H9 (cell line): ENCODE data around the gene IGF2R. TPM values are rescaled to one million over a fixed set of nuclear protein-coding genes. Genes with fewer than 3 reads are reported as not detected.

ENCODE experiments used
- DNase-seq: peaks from one replicate; pipeline ENCODE4 v3.0.0-alpha.2; 2017
- H2AFZ ChIP-seq: one replicate; pipeline ENCODE4 v1.6.1; 2013; ENCODE audit warnings: mild to moderate bottlenecking, low read length, control low read depth, moderate library complexity
- H2AK5ac ChIP-seq: 2 replicates; pipeline ENCODE4 v1.6.1; 2013; ENCODE audit warnings: low read length, control low read depth, mixed read lengths; ENCODE audit not compliant: insufficient read length
- H2BK120ac ChIP-seq: one replicate; pipeline ENCODE4 v1.6.1; 2013; ENCODE audit warnings: low read depth, mild to moderate bottlenecking, low read length, control low read depth, inconsistent platforms; ENCODE audit not compliant: poor library complexity, severe bottlenecking
- H2BK12ac ChIP-seq: 2 replicates; pipeline ENCODE4 v1.6.1; 2013; ENCODE audit warnings: low read length, control low read depth, mixed read lengths, low read depth; ENCODE audit not compliant: insufficient read length
- H2BK15ac ChIP-seq: 2 replicates; pipeline ENCODE4 v1.6.1; 2013; ENCODE audit warnings: low read depth, low read length, control low read depth
- H2BK20ac ChIP-seq: one replicate; pipeline ENCODE4 v1.6.1; 2013; ENCODE audit warnings: low read depth, mild to moderate bottlenecking, low read length, control low read depth, inconsistent platforms; ENCODE audit not compliant: poor library complexity, severe bottlenecking
- H2BK5ac ChIP-seq: 2 replicates; pipeline ENCODE4 v1.6.1; 2013; ENCODE audit warnings: low read length, control low read depth, mixed read lengths; ENCODE audit not compliant: insufficient read length
- H3K14ac ChIP-seq: 2 replicates; pipeline ENCODE4 v1.6.1; 2013; ENCODE audit warnings: low read length, control low read depth; ENCODE audit not compliant: insufficient read depth
- H3K18ac ChIP-seq: 2 replicates; pipeline ENCODE4 v1.6.1; 2013; ENCODE audit warnings: low read depth, mild to moderate bottlenecking, mixed read lengths, low read length, control low read depth; ENCODE audit not compliant: insufficient read length
- H3K23ac ChIP-seq: 2 replicates; pipeline ENCODE4 v1.6.1; 2013; ENCODE audit warnings: low read length, control low read depth, mixed read lengths, low read depth; ENCODE audit not compliant: insufficient read length
- H3K23me2 ChIP-seq: 2 replicates; pipeline ENCODE4 v1.6.1; 2013; ENCODE audit warnings: low read depth, mild to moderate bottlenecking, mixed read lengths, low read length, control low read depth; ENCODE audit not compliant: insufficient read length, poor library complexity, severe bottlenecking
- H3K27ac ChIP-seq: 2 replicates; pipeline ENCODE4 v1.5.1; 2013; ENCODE audit warnings: low read length, control low read depth, mixed read lengths, low read depth; ENCODE audit not compliant: insufficient read length
- H3K27me3 ChIP-seq: 2 replicates; pipeline ENCODE4 v1.6.1; 2013; ENCODE audit warnings: low read length, control low read depth, inconsistent platforms; ENCODE audit not compliant: insufficient read depth
- H3K4ac ChIP-seq: 2 replicates; pipeline ENCODE4 v1.6.1; 2013; ENCODE audit warnings: low read depth, mild to moderate bottlenecking, control low read depth, inconsistent platforms, low read length, moderate library complexity
- H3K4me1 ChIP-seq: 2 replicates; pipeline ENCODE4 v1.6.1; 2013; ENCODE audit warnings: low read length, control low read depth, inconsistent platforms; ENCODE audit not compliant: insufficient read depth
- H3K4me2 ChIP-seq: 2 replicates; pipeline ENCODE4 v1.6.1; 2013; ENCODE audit warnings: low read length, control low read depth, mixed read lengths; ENCODE audit not compliant: insufficient read length, insufficient read depth
- H3K56ac ChIP-seq: 2 replicates; pipeline ENCODE4 v1.6.1; 2013; ENCODE audit warnings: low read depth, mild to moderate bottlenecking, mixed read lengths, low read length, control low read depth; ENCODE audit not compliant: insufficient read length
- H3K79me1 ChIP-seq: 2 replicates; pipeline ENCODE4 v1.6.1; 2013; ENCODE audit warnings: low read depth, mild to moderate bottlenecking, moderate library complexity, low read length, control low read depth, inconsistent platforms; ENCODE audit not compliant: insufficient read depth, poor library complexity, severe bottlenecking
- H3K79me2 ChIP-seq: 2 replicates; pipeline ENCODE4 v1.6.1; 2013; ENCODE audit warnings: low read length, control low read depth, inconsistent platforms; ENCODE audit not compliant: insufficient read depth
- H3K9ac ChIP-seq: 2 replicates; pipeline ENCODE4 v1.6.1; 2013; ENCODE audit warnings: low read length, control low read depth, mixed read lengths; ENCODE audit not compliant: insufficient read length; ENCODE audit errors: extremely low read depth
- H3K9me3 ChIP-seq: one replicate; pipeline ENCODE4 v1.6.1; 2013; ENCODE audit warnings: low read depth, low read length, inconsistent platforms; ENCODE audit not compliant: control insufficient read depth
- H3T11ph ChIP-seq: one replicate; pipeline ENCODE4 v1.6.1; 2013; ENCODE audit warnings: mild to moderate bottlenecking, low read length, control low read depth, inconsistent platforms
- H4K20me1 ChIP-seq: one replicate; pipeline ENCODE4 v1.6.1; 2013; ENCODE audit not compliant: control insufficient read depth, insufficient read length, insufficient read depth
- H4K5ac ChIP-seq: 2 replicates; pipeline ENCODE4 v1.6.1; 2013; ENCODE audit warnings: low read depth, mild to moderate bottlenecking, mixed read lengths, low read length, control low read depth; ENCODE audit not compliant: insufficient read length
- H4K8ac ChIP-seq: replicated peaks from 2 replicates; pipeline ENCODE4 v1.6.1; 2013; ENCODE audit warnings: low read length, control low read depth, mixed read lengths, low read depth; ENCODE audit not compliant: insufficient read length
- H4K91ac ChIP-seq: 2 replicates; pipeline ENCODE4 v1.6.1; 2013; ENCODE audit warnings: low read depth, mild to moderate bottlenecking, moderate library complexity, mixed read lengths, low read length, control low read depth; ENCODE audit not compliant: insufficient read length
- H3K27ac Mint-ChIP-seq, 3 experiments: 2 replicates in 2 of 3; 3 replicates in 1 of 3; pipeline ENCODE4 v1.8.0; 2020 to 2021; ENCODE audit warnings: mixed read lengths in 3 of 3, mild to moderate bottlenecking in 1 of 3, moderate library complexity in 1 of 3
- H3K27me3 Mint-ChIP-seq: 2 replicates; pipeline ENCODE4 v1.8.0; 2021; ENCODE audit warnings: low read depth, mild to moderate bottlenecking, moderate library complexity, mixed read lengths
- H3K36me3 Mint-ChIP-seq, 3 experiments: 2 replicates in 2 of 3; 3 replicates in 1 of 3; pipeline ENCODE4 v1.8.0; 2020 to 2021; ENCODE audit warnings: low read depth in 3 of 3, mixed read lengths in 3 of 3; ENCODE audit not compliant: insufficient read depth in 1 of 3
- H3K4me1 Mint-ChIP-seq, 2 experiments: 2 replicates each; pipeline ENCODE4 v1.8.0; 2020; ENCODE audit warnings: mixed read lengths in 2 of 2
- H3K4me3 Mint-ChIP-seq, 2 experiments: 2 replicates in 1 of 2; 3 replicates in 1 of 2; pipeline ENCODE4 v1.8.0; 2020 to 2021; ENCODE audit warnings: mild to moderate bottlenecking in 2 of 2, mixed read lengths in 2 of 2, moderate library complexity in 1 of 2
- H3K9me3 Mint-ChIP-seq, 2 experiments: 2 replicates in 1 of 2; 3 replicates in 1 of 2; pipeline ENCODE4 v1.8.0; 2020; ENCODE audit warnings: mild to moderate bottlenecking in 2 of 2, mixed read lengths in 2 of 2, moderate library complexity in 1 of 2
- WGBS: extraction: QIAGEN DNeasy Blood & Tissue Kit; methylation state at CpG from one replicate; pipeline ENCODE4 v1.1.7; 2013; ENCODE audit warnings: missing lambda C conversion rate, low lambda C conversion rate, mixed read lengths; ENCODE audit not compliant: insufficient read length; ENCODE audit errors: extremely low coverage; 5-methylcytosine and 5-hydroxymethylcytosine counted together
- total RNA-seq: library from RNA; stranded (reverse); gene quantifications from 2 replicates; pipeline ENCODE4 v1.2.1, GENCODE V29; 2021
- TF ChIP-seq, protein P1 (sequence below): fragments of 200-600 bp; sonication (generic); conservative IDR thresholded peaks from 3 replicates; pipeline ENCODE4 v1.8.0; 2021; ENCODE audit warnings: antibody characterized with exemption, mild to moderate bottlenecking

IGF2R gene
- total RNA-seq, 1 experiment from 2014 or later, result 66.7 TPM

DNA sequence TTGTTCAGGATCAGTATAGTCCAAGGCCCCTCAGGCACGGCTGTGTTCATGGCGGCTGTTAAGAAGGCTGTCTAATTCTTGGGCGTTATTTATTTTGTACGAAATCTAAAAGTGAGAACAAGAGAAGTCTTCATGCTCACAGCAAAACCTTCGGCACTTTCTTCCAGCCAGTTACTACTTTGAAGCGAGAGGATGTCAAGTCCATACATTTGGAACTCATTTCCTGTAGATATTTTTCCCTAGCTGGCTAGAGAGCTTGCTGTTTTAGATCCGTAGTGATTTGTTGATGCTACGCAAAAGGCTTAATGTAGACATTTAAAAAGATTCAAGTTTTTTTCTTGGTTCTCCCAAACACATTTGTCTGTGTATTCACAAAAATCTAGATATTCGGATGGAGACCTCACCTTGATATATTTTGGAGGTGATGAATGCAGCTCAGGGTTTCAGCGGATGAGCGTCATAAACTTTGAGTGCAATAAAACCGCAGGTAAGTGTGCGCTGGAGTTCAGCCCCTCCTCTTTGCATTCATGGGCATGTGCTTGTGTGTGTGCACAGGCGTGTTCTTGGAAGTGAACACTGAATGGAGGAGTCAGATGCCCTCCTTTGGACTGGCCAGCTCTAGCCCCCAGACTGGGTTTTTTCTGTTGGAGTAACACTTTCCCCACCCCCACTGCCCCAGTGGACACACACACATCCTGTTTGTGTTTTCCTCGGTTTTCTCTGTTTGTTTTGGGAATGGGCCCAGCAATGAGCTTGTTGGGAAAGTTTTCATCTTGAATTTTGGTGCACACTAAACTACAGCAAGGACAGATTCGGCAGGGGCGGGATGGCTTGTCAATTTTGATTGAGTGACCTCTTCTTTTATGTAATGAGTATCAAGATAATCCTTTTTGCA, 65.4 kb downstream of the IGF2R start:
- H3K9me3 Mint-ChIP-seq, result no peaks in the 10 kb centered on the region
- no peak for DNase-seq
- Histone ChIP-seq H3K18ac (no peak overlapping the region), H3K14ac (no peak overlapping the region), H3K4me1 (no peaks in the 10 kb centered on the region), H2BK5ac (no peak overlapping the region), H2BK15ac (no peak overlapping the region), H3K79me2 (no peaks in the 10 kb centered on the region), H3K23me2 (no peaks in the 10 kb centered on the region), H3K9me3 (no peaks in the 10 kb centered on the region), H3K56ac (no peak overlapping the region), H3K27ac (no peak overlapping the region), H3K79me1 (no peaks in the 10 kb centered on the region), H2AFZ (no peak overlapping the region), H3K4me2 (no peak overlapping the region), H2AK5ac (no peak overlapping the region), H2BK120ac (no peak overlapping the region), H4K5ac (no peak overlapping the region), H3K27me3 (no peaks in the 10 kb centered on the region; the same call in 1 of the 2 replicates), H4K91ac (no peak overlapping the region), H3T11ph (no peak overlapping the region), H2BK12ac (no peak overlapping the region), H3K4ac (no peak overlapping the region), H4K8ac (no peak overlapping the region), H4K20me1 (no peaks in the 10 kb centered on the region), H3K9ac (no peak overlapping the region), H2BK20ac (no peak overlapping the region), H3K23ac (no peak overlapping the region)
- no peak overlapping the region for H3K4me3 Mint-ChIP-seq
- H3K36me3 Mint-ChIP-seq, result peaks cover 36 to 77% (median 69%) of the 10 kb centered on the region in 3 experiments; a peak in 6 of 7 replicates
- WGBS, result no CpG with 5 or more reads among the region's 17 CpGs
- H3K27me3 Mint-ChIP-seq, result no peaks in the 10 kb centered on the region
- peaks cover 0 to 8% of the 10 kb centered on the region in 2 experiments; a peak in 2 of 4 replicates for H3K4me1 Mint-ChIP-seq
- TF ChIP-seq, protein P1, sequence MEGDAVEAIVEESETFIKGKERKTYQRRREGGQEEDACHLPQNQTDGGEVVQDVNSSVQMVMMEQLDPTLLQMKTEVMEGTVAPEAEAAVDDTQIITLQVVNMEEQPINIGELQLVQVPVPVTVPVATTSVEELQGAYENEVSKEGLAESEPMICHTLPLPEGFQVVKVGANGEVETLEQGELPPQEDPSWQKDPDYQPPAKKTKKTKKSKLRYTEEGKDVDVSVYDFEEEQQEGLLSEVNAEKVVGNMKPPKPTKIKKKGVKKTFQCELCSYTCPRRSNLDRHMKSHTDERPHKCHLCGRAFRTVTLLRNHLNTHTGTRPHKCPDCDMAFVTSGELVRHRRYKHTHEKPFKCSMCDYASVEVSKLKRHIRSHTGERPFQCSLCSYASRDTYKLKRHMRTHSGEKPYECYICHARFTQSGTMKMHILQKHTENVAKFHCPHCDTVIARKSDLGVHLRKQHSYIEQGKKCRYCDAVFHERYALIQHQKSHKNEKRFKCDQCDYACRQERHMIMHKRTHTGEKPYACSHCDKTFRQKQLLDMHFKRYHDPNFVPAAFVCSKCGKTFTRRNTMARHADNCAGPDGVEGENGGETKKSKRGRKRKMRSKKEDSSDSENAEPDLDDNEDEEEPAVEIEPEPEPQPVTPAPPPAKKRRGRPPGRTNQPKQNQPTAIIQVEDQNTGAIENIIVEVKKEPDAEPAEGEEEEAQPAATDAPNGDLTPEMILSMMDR, result no peak
- H3K27ac Mint-ChIP-seq, result no peak overlapping the region
